ENCODE results near the gene TMOD1.

DNA sequence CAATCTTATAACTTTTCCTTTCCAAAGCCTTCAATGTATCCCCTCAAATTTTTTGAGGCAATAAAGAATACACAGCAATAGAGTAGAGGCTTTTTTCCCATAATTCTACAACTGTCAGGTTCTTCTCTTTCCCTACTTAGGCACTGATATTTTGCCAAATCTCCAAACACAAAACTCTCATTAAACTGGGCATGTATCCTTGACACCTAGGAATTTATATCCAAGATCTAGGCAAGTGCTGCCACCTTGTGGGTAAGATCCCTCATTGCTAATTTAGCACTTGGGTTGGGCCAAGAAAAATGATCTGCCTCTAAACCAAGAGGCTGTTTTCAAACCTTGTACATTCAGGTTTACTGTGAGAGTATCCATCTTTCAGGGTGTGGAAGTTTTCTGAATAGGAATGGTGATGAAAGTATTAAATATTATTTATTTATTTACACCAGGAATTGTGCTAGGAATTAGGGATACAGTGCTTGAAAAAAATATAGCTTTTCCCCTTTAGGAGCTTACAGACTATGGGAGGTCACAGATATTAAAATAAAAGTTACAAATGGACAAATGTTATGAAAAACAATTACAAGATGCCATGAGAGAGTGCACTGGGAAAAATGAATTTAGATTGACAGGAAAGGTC is 114.1 kb downstream of the TMOD1 start:
- TF ChIP-seq, protein P1, sequence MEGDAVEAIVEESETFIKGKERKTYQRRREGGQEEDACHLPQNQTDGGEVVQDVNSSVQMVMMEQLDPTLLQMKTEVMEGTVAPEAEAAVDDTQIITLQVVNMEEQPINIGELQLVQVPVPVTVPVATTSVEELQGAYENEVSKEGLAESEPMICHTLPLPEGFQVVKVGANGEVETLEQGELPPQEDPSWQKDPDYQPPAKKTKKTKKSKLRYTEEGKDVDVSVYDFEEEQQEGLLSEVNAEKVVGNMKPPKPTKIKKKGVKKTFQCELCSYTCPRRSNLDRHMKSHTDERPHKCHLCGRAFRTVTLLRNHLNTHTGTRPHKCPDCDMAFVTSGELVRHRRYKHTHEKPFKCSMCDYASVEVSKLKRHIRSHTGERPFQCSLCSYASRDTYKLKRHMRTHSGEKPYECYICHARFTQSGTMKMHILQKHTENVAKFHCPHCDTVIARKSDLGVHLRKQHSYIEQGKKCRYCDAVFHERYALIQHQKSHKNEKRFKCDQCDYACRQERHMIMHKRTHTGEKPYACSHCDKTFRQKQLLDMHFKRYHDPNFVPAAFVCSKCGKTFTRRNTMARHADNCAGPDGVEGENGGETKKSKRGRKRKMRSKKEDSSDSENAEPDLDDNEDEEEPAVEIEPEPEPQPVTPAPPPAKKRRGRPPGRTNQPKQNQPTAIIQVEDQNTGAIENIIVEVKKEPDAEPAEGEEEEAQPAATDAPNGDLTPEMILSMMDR (IDR thresholded peaks at IDR 0.05; ENCODE audit: low read length), result peak; percentile 88
- no peak for TF ChIP-seq EZH2 (IDR thresholded peaks at IDR 0.05; ENCODE audit: borderline replicate concordance, low read length)
